Measurements from ENCODE around the gene SARDH. TPM values are rescaled to one million over a fixed set of nuclear protein-coding genes. Genes with fewer than 3 reads are reported as not detected.

The SARDH gene
- total RNA-seq, 2 donors from 2014 or later: 0.62 to 1.8 TPM

DNA sequence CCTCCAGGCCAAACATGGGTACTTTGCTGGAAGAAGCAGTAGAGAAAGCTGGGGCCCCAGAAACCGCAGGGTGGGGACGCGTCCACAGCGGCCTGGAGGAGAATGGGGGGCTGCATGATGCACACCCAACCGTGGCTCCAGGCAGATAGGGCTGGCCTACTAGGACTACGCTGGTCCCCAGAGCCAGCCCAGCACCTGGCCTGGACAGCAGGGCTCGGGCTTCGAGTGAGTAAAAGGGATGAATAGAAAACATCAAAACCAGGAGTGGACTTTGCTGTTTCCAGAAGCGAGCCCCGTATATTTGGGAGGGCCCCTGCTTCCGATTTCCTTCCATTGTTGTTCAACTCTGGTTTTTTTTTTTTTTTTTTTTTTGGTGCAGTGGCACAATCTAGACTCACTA is 71.3 kb downstream of the SARDH start:
- intact Hi-C loops (cut with DNase I): no loop called here
- no peak for DNase-seq (ENCODE audit: low spot score)

DNA sequence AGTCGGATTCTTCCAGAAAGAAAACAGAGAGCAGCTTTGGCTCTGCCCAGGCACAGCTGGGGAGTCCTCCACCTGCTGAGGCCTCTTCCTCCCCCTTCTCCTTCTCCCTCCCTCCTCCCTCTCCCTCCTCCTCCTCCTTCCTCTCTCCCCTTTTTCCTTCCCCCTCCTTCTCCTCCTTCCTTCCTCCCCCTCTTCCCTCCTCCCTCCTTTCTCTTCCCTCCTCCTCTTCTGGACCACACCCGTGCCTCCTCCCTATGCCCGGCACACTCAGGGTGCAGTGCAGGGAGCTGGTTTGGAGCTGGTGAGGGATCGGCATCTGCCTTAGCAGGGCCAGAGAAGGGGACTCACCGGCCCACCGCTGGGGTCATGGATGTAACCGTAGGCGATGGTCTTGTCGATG is 71.8 kb downstream of the SARDH start:
- DNase-seq (ENCODE audit: low spot score): no peak
- intact Hi-C loops (cut with DNase I): no loop called here

DNA sequence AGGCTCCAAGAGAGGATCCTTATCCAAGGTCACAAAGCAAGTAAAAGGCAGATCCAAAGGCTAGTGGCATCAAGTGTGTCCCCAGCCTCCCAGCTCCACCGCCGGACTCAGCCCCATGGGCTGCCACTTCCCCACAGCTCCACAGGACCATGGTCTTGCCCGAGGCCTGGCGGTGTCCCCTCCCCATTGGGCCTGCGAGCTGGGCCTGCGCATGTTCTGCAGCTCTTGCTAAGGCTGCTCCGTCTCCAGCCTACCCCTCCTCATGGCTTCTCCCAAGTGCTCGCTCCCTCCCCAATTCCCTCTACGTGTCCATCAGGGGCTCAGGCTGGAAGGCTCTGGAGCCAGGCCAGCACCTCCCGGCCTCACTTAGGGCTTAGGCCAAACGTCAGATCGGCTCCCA is 72.6 kb downstream of the SARDH start:
- intact Hi-C loops (cut with DNase I): no loop called here

DNA sequence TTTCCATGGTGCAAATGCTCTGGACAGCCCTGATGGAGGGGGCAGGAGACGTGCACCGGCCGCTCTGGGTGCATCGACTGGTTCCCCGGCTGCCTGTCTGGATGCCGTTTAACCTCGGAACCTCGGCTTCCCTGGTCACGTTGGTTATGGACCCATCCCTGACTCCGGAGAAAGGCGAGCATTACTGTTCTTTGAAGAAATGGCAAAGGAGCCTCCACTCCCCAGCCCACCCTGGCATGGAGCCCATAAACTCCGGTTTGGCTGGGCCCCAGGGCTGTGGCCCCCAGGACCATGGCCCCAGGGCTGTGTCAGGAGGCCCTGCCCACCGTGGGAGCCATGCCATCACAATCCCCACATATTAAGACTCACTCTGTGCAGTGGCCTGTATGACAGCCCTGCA is 73.1 kb downstream of the SARDH start:
- intact Hi-C loops (cut with DNase I): no loop called here
- no peak for DNase-seq (ENCODE audit: low spot score)

More for the DNA sequence above, 72.6 kb downstream of the SARDH start:
- DNase-seq (ENCODE audit: low spot score): no peak

DNA sequence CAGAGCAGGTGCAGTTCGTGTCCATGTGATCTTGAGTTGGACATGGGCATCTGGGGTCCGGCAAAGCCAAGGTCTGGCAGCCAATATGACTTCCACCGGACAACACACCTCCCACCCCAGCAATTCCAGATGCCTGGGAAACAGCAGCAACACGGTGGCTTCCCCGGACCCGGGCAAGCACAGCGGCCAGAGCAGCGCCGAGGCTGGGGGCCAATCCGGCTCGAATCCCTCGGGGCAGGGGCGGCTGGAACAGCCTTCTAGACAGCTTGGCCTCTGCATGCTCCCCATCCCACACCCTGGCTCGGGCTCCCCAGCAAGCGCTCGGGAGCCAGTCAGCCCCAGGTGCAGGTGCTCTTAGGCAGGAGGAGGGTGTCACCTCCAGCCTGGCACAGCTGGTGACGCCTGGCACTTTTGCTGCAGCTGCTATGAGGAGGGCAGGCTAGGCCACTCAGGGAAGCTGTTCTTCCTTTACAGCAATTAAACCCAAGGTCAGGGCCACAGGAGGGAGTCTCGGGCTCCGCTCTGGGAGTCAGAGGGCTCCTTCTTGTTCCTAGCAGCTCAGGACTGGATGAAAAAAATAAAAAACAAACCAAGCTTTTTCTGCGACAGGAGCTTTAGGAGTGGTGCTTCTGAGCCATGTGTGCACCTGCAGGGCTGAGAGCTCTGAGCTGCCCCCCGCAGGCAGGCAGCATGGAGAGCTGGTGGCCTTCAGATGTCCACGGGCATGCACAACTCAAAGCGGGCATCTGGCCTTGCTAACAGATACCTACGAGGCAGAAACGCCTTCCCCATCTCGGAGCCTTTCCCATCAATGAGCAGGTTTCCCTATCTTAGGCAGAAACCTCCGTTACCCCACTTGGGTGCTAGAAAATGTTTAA is 73.7 kb downstream of the SARDH start:
- intact Hi-C loops (cut with DNase I): no loop called here

DNA sequence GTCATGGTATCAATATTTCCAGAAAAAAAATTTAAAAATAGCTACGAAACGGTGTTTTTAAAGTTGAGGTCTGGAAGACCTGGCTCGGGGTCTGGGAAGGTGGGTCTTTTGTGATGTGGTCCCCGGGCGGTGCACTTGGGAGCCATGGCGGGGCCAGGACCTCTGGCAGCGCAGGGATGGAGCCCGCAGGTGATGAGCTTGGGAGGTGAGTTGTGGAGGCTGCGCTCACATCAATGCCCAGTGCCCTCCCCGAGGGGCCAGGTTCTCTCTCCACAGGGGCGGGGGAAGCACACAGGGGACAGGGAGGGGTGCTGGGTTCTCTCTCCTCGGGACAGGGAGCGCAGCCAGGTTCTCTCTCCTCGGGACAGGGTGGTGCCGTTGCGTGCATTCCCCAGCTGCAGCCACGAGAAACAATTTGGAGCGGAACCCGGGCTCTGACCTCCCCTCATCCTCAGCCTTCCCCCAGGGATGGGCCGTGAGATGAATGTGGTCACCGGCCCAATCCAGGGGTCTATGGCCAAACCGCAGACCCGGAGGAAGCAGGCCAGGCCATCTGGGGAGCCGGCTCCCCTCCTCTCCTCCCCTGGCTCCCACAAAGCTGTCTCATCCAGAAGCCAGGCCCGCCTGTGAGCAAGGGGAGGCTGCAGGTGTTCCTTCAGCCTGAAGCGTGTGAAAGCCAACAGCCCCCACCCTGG is 76.2 kb downstream of the SARDH start:
- DNase-seq (ENCODE audit: low spot score): no peak
- intact Hi-C loops (cut with DNase I): no loop called here

More for the DNA sequence above, 73.7 kb downstream of the SARDH start:
- no peak for DNase-seq (ENCODE audit: low spot score)

DNA sequence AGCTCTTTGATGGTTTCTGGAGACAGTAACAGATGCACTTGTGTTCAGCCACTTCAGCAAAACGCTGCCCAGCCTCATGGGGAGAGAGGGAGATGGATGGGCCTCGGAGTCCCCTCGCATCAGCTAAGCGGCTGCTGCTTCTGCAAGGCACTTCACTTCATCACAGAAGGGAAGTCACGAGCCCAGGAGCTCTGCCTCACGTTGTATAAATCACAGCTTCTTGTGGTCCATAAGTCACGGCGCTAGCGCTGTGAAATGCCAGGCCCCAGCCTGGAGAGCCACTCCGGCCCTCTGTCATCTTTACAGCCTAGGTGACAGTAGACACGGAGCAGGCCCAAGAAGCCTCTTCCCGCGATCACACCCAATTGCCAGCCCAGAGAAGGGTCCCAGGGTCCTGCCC is 78.6 kb downstream of the SARDH start:
- intact Hi-C loops (cut with DNase I): no loop called here
- DNase-seq (ENCODE audit: low spot score): no peak

DNA sequence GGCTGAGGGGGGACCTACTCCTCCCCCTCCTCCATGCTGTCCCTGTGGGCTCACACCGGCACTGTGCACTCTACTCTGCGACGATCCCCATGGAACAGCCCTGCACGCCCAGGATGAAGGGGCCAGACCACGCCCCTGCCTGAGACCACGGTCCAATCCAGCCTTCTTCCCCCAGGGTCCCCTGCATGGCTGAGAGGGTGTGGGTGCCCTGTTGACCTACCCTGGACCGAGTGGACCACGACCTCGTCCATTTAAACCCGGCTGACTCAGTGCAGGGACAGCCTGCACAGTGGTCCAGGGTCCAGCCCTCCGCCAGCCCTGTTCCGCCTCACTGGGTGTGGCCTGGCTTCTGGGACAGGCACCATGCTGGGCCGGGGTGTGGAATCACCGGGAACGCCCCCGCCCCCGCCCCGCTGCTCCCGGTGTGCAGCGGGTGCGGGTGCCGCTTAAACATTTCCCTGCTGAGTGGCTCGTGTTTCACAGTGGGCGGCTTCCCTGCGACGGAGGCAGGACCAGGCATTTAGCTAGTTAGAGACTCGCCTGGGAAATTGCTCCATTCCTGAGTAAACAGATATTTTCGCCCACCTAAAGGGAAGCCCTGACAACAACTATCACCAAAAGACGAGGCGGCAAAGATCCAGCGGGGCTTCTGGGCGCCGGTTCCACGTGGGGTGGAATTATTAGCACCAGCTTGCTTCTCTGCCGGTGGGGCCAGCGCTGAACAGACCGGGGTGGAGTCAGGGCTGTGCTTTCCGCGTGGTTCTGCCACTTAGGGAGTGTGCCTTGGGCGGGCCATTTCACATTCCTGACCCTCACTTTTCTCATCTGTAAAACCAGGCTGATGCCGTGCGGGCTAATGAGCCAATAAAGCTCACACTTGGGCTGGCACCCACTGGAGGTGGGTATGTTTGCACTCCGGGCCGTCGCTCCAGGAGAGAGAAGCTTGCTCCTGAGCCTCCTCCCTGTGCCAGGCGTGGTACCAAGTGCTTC is 79.4 kb downstream of the SARDH start:
- intact Hi-C loops (cut with DNase I): no loop called here
- peak; percentile 88 for DNase-seq (ENCODE audit: low spot score)

DNA sequence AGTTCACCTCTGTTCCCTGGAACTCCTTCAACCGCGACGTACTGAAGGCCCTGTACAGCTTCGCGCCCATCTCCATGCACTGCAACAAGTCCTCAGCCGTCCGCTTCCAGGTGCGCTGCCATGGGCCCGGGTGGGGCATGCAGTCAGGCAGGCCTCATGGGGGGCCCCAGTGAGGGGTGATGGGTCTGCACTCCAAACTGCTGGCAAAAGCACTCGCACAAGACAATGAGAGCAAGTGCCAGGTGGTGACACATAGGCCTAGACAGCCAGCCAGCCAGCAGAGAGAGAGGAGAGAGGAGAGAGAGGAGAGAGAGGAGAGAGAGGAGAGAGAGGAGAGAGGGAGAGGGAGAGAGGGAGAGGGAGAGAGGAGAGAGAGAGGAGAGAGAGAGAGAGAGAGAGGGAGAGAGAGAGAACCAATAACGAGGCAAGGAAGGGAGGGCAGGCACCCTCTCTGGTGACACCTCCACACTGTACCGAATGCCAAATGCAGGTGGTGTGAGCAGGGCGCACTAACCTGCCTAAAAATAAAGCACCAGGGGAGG is 81.0 kb downstream of the SARDH start:
- intact Hi-C loops (cut with DNase I): no loop called here
- no peak for DNase-seq (ENCODE audit: low spot score)

DNA sequence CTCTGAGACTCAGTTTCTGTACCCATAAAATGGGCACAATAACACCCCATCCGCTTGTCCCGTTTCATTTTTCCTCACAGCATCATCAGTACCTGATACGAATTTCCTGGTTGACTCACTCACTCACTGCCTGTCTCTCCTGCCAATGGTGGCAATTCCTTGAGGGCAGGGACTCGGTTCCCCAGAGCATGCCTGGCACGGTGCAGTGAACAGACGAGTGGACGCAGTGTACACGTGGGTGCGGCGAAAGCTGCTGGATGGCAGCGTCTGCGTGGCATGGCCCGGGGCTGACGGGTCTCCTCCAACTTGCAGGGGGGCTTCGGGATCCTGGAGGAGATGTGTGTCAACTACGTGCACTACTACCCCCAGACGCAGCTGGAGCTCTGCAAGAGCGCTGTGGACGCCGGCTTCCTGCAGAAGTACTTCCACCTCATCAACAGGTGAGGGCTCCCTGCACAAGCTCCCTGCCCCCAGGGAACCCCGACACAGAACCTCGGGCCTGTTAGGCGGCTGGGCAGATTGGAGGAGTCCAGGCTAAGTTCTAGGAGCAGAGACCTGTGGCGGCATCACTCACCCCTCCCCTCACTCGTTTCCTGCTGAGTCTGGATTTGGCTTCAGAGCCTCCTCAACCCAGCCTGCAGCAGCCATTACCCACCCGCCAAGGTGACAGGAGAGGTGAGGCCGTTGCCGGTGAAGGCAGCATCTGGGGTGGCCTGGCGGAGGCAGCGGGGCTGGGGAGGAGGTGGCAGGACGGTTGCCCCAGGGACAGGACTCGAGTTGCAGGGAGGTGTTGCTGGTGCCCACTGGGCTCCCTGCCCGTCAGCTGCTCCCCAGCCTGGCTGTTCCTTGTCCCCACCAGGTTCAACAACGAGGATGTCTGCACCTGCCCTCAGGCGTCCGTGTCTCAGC is 81.7 kb downstream of the SARDH start:
- no peak for DNase-seq (ENCODE audit: low spot score)
- intact Hi-C loops (cut with DNase I): no loop called here

DNA sequence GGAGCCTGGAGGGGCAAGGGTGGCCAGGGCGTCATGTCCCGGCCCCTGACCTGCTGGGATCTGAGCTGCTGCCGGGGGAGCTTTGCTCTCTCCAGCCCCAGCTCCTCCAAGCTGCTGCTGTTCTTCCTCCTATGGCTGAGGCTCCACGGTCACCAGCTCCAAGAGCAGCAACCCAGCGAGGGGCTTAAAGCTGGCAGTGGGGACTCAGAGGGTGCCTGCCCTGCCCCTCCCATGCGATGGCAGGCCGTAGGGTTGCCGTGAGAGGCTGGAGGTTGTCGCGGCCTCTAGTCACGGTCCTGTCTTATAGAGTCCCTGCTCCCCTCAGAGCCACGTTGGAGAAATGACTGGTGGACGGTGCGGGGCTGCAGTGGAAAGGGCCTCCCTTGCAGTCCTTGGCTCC is 82.5 kb downstream of the SARDH start:
- DNase-seq (ENCODE audit: low spot score): no peak
- intact Hi-C loops (cut with DNase I): no loop called here

DNA sequence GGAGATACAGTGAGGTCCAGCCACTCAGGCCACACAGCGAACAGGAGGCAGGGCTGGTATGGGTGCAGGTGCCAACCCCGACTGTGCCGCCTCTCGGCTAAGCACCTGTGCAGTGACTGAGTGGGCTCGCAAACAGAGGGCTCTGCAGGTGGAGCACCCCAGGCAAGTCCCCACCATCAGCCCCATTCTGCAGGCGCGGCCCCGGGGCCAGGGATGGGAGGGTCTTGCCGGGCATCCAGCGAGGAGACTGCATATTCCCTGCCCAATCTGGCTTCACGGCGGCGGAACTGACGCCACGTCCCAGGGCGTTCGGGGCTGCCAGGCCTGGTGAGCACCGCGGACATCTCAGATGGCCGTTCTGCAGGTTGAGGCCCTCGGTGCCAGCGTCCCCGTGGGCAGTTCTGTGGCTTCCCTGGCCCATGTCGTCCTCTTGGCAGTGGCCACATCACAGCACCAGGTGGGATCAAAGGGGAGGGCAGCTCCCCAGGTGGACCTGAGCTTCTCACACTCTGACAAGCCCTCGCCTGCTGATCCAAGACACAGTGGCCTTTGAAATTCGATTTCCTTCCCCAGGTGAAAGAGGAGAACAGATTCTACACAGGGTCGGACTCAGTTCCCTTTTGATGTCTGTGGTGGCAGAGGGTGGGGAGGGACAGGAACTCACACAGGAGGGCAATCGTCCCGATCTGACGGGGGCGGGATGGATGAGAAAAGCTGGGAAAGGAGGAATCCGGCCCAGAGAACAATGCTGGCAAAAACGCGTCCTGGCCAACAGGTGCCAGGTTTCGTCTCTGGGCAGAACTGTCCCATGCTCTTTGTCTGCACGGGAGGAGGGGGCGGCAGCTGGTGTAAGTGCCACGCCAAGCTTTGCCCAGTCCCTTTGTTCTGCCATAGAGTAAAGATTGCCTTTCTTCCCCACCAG is 83.2 kb downstream of the SARDH start:
- DNase-seq (ENCODE audit: low spot score): no peak
- intact Hi-C loops (cut with DNase I): no loop called here

DNA sequence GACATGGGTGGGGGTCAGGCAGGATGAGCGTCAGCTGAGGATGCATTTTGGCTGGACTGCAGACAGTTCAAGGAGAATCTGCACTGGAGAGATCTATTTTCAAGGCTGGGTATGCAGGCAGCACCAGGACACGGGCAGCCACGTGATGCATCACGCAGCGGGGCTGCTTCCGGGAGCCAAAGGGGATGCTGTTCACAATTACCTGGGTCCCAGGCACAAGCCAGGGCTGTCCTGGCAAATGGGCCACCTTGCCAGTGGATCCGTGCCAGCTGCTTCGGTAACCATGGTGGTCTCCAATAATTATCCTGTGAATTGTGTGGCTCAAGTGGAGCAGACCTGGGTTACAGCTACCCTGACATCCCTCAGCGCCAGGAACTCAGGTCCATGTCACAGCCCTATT is 84.5 kb downstream of the SARDH start:
- intact Hi-C loops (cut with DNase I): no loop called here
- no peak for DNase-seq (ENCODE audit: low spot score)

DNA sequence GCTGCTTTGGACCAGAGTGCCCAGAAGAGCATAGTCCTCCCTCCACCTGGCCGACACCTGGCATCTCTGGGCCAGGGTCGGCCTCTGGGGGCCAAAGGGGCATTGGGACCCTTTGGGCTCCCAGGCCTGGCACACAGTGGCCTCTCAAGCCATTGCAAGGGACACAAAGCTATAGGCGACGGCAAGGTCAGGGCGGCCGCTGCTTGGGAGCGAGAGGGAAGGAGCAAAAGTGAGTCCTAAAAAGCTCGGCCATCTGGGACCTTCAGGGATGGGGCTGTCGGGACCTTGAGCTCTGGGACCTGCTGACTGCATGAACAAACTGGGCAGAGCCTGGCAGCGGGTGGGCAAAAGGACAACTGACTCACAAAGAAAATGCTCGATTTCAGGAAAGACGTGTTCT is 88.1 kb downstream of the SARDH start:
- intact Hi-C loops (cut with DNase I): no loop called here
- DNase-seq (ENCODE audit: low spot score): no peak

DNA sequence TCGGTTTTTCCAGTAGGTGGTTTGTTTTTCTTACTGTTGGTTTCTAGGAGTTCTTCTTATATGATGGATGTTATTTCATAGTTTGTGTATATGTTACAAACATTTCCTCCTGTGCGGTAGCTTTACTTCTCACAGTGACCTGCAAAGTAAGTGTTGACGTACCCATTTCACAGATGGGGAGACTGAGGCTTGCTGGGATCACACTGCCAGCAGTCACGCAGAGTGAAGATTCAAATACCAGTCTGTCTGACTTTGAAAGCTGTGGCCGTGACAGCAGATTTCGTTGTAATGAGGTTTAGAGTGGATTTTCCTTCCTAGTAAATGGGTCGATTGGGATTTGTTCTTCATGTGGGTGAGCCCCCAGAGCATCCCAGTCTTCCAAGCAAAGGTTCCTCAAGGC is 89.0 kb downstream of the SARDH start:
- intact Hi-C loops (cut with DNase I): no loop called here
- no peak for DNase-seq (ENCODE audit: low spot score)

DNA sequence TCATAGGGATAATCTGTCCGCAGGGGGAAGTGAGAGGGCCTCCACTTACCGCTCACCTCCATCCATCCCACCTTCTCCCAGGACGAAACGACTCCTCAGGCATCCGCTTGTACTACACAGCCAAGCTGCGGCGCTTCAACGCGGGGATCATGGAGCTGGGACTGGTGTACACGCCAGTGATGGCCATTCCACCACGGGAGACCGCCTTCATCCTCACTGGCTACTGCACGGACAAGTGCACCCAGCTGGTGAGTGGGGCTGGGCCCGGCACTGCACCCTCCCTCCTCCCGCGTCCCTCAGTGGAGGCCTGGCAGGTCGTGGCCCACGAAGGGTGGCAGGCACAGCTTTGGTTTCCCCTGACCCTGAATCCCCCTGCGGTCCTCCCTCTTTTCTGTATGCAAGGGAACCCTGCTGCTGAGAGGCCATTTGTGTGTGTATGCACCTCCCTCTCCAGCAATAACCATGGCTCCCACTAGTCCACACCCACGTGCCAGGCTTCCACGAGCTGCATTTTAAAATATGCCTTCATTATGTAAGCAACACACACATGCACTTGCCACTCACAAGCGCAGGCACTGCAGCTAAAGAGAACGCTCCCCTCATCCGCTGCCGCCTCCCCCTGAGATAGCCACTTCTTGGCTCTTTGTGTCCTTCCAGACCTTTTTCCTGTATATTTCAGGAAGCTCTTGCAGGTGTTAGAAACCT is 90.2 kb downstream of the SARDH start:
- intact Hi-C loops (cut with DNase I): no loop called here
- no peak for DNase-seq (ENCODE audit: low spot score)

DNA sequence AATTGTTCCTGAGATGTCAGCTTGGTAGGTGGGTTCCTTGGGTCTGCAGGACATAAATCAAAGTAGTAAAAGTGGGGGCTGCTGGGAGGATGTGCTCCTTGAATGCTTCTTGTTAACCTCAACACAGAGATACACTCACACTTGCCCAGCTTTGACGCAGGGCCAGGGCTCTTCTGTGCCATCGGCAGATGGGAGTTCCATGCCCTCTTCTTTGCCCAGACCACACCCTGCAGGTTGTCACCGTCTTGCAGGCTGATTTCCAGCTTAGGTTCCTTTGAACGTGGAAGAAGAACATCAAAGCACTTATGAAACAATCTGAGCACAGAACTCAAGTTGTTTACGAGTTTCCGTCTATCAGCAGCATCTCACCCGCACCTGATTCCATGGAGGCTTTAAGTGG is 91.0 kb downstream of the SARDH start:
- DNase-seq (ENCODE audit: low spot score): no peak
- intact Hi-C loops (cut with DNase I): no loop called here

Data from posterior vena cava (tissue), 2 donors.